Endothelial cell of umbilical vein (primary cell): ENCODE measurements around the gene NEK3. TPM values are rescaled to one million over a fixed set of nuclear protein-coding genes. Genes with fewer than 3 reads are reported as not detected.
"Not testable (repeated sequence)": the region's sequence is repeated elsewhere in the genome, so short reads cannot be mapped to it uniquely, and the experiment has no call there.

ENCODE experiments used
- BruUV-seq: library from RNA; stranded (reverse); fragments of 400-500 nt; replicated peaks from 2 replicates; lab custom pipeline; 2021; lab: Mats Ljungman, UMichigan
- CTCF ChIA-PET: fragments of 300-600, 350-600 bp; sonication (Branson Sonifier 250); formaldehyde crosslinking; loops from one replicate; lab custom pipeline; 2021; ENCODE audit warnings: antibody characterized with exemption, inconsistent platforms; lab: Charles Lee
- POLR2A ChIA-PET: fragments of 300-600, 350-600 bp; sonication (Branson Sonifier 250); formaldehyde crosslinking; loops from one replicate; lab custom pipeline; 2021; ENCODE audit warnings: antibody characterized with exemption, inconsistent platforms; lab: Charles Lee
- DNase-seq: peaks from one replicate; pipeline ENCODE4 v3.0.0-alpha.2; 2011; ENCODE audit warnings: low read depth, low spot score
- FAIRE-seq: peaks from 2 replicates; lab custom pipeline; 2011; peaks lifted over from hg19 to GRCh38; lab: Jason Lieb, UNC
- H2AFZ ChIP-seq: 2 replicates; pipeline ENCODE4 v1.6.0; 2012; ENCODE audit warnings: low read depth, low read length, control low read depth, inconsistent platforms
- H3K27ac ChIP-seq: 2 replicates; pipeline ENCODE4 v1.5.1; 2011; ENCODE audit warnings: low read depth, mild to moderate bottlenecking, control low read depth, low read length, moderate library complexity; ENCODE audit not compliant: insufficient read depth
- H3K27me3 ChIP-seq, 2 experiments: 2 replicates each; pipeline versions ENCODE4 v1.6.0 to v1.6.1; 2011; ENCODE audit warnings: low read length in 2 of 2, mixed read lengths in 1 of 2; ENCODE audit not compliant: control insufficient read depth in 2 of 2, insufficient read depth in 2 of 2
- H3K36me3 ChIP-seq, 2 experiments: 2 replicates in 1 of 2; 3 replicates in 1 of 2; pipeline ENCODE4 v1.5.1; 2011; ENCODE audit warnings: low read length in 2 of 2, mild to moderate bottlenecking in 1 of 2, moderate library complexity in 1 of 2; ENCODE audit not compliant: control insufficient read depth in 2 of 2, insufficient read depth in 2 of 2; ENCODE audit errors: extremely low read depth in 1 of 2
- H3K4me1 ChIP-seq: 3 replicates; pipeline ENCODE4 v1.5.1; 2011; ENCODE audit warnings: mild to moderate bottlenecking, low read length; ENCODE audit not compliant: control insufficient read depth, insufficient read depth; ENCODE audit errors: extremely low read depth
- H3K4me2 ChIP-seq: 2 replicates; pipeline ENCODE4 v1.6.1; 2011; ENCODE audit warnings: low read length, control low read depth, mixed read lengths; ENCODE audit not compliant: insufficient read depth
- H3K4me3 ChIP-seq, 3 experiments: fragments of 200-600 bp in 1 of 3; sonication (generic), shearing (Covaris generic) in 1 of 3; replicated peaks in 1 of 3; 2 replicates each; pipeline ENCODE4 v1.5.1; 2011 to 2016; ENCODE audit warnings: control low read depth in 3 of 3, low read length in 3 of 3, mild to moderate bottlenecking in 2 of 3, inconsistent platforms in 1 of 3, low read depth in 1 of 3, moderate library complexity in 1 of 3; ENCODE audit not compliant: insufficient read depth in 1 of 3
- H3K79me2 ChIP-seq: 2 replicates; pipeline ENCODE4 v1.6.0; 2012; ENCODE audit warnings: low read length, inconsistent platforms; ENCODE audit not compliant: control insufficient read depth, insufficient read depth
- H3K9ac ChIP-seq: replicated peaks from 2 replicates; pipeline ENCODE3; 2011; ENCODE audit warnings: low read length, control low read depth; ENCODE audit not compliant: insufficient read depth; ENCODE audit errors: extremely low read depth
- H3K9me1 ChIP-seq: replicated peaks from 3 replicates; pipeline ENCODE4 v1.6.0; 2011; ENCODE audit warnings: mild to moderate bottlenecking, low read length; ENCODE audit not compliant: control insufficient read depth, insufficient read depth; ENCODE audit errors: extremely low read depth
- H3K9me3 ChIP-seq: replicated peaks from 2 replicates; pipeline ENCODE4 v1.5.1; 2012; ENCODE audit warnings: low read length, inconsistent platforms; ENCODE audit not compliant: control insufficient read depth, insufficient read depth
- H4K20me1 ChIP-seq: replicated peaks from 2 replicates; pipeline ENCODE3; 2011; ENCODE audit warnings: mild to moderate bottlenecking, low read length; ENCODE audit not compliant: control insufficient read depth, insufficient read depth; ENCODE audit errors: extremely low read depth
- EZH2 ChIP-seq: IDR thresholded peaks from 2 replicates; pipeline ENCODE4 v1.6.1; 2012; ENCODE audit warnings: borderline replicate concordance, low read depth, mild to moderate bottlenecking, moderate library complexity, low read length, inconsistent platforms; ENCODE audit not compliant: severe bottlenecking
- GATA2 ChIP-seq: IDR thresholded peaks from 2 replicates; pipeline ENCODE4 v1.7.0; 2011; ENCODE audit warnings: low read depth, mild to moderate bottlenecking, moderate library complexity, mixed read lengths, low read length; ENCODE audit not compliant: insufficient read length, insufficient read depth
- JUN ChIP-seq: IDR thresholded peaks from 2 replicates; pipeline ENCODE4 v1.6.1; 2011; ENCODE audit warnings: borderline replicate concordance, low read depth; ENCODE audit not compliant: insufficient read length, insufficient read depth
- MAX ChIP-seq: IDR thresholded peaks from 2 replicates; pipeline ENCODE4 v1.6.1; 2011; ENCODE audit not compliant: insufficient read depth, insufficient read length
- MYC ChIP-seq: IDR thresholded peaks from one replicate; pipeline ENCODE4 v1.6.1; 2011; ENCODE audit warnings: mild to moderate bottlenecking, low read depth, low read length
- POLR2A ChIP-seq: IDR thresholded peaks from 2 replicates; pipeline ENCODE4 v1.6.1; 2012; ENCODE audit warnings: low read depth, mild to moderate bottlenecking, control low read depth, low read length
- dilution Hi-C: fragments of 300-500 bp; cut with MboI; formaldehyde crosslinking; loops from one replicate; pipeline ENCODE4 v1.15.0; 2019; ENCODE audit warnings: low sequenced_read_pairs; ENCODE audit not compliant: extremely low pct_ligation_motif_present
- intact Hi-C: fragments of 100-400 bp; cut with micrococcal nuclease; formaldehyde crosslinking; loops from one replicate; pipeline ENCODE4 v1.10.0; 2022
- polyA plus RNA-seq, 4 experiments: library from polyadenylated mRNA; depleted of rRNA in 3 of 4; stranded (reverse) in 3 of 4; unstranded in 1 of 4; fragments of >200 nt; gene quantifications; 2 replicates each; pipeline versions ENCODE4 v1.2.1 to v1.2.3, GENCODE V29; 2011 to 2012; ENCODE audit warnings: missing spikeins in 1 of 4
- total RNA-seq: library from RNA; stranded (reverse); gene quantifications from 2 replicates; pipeline ENCODE4 v1.2.3, GENCODE V29; 2021
- TF ChIP-seq, protein P1 (sequence below), 2 donors: IDR thresholded peaks; 1 replicate in 1 of 2; 2 replicates in 1 of 2; pipeline ENCODE4 v1.5.1; 2011; ENCODE audit warnings: low read length in 2 of 2, mild to moderate bottlenecking in 2 of 2, moderate library complexity in 2 of 2, control low read depth in 1 of 2, inconsistent platforms in 1 of 2, low read depth in 1 of 2; ENCODE audit not compliant: insufficient read depth in 1 of 2; ENCODE audit errors: extremely low read depth in 1 of 2

NEK3 gene
- total and polyA plus RNA-seq, 2 donors (not counting 3 experiments of a cell fraction or from before 2014, with no cell fraction given), result 10.3 to 13.8 TPM

DNA sequence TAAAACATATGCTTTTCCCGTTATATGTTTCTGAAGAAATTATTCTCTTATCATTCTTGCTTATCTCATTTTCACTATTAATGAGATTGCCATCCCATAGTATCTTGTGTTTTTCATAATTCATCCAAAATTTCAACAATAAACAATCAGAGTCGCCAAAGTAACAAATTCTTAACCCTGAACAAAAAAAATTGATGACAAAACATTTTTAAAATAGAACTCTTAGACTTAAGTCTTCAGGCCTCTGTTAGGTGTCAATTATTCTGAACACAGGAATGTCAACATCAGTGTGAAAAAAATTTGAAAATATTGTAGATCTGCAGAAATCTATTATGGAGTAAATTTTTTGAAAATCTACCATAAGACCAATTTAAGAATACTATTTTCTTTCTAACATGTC is 67.9 kb downstream of the NEK3 start:
- dilution Hi-C loops, result no loop called here
- H2AFZ ChIP-seq, result no peak overlapping the region
- intact Hi-C loops, result no loop called here
- H3K4me1 ChIP-seq, result no peaks in the 10 kb centered on the region
- H3K9ac ChIP-seq, result no peak overlapping the region
- H3K36me3 ChIP-seq, result no peaks in the 10 kb centered on the region
- H4K20me1 ChIP-seq, result no peaks in the 10 kb centered on the region
- TF ChIP-seq JUN, result no peak
- no peak for TF ChIP-seq EZH2
- TF ChIP-seq, protein P1, sequence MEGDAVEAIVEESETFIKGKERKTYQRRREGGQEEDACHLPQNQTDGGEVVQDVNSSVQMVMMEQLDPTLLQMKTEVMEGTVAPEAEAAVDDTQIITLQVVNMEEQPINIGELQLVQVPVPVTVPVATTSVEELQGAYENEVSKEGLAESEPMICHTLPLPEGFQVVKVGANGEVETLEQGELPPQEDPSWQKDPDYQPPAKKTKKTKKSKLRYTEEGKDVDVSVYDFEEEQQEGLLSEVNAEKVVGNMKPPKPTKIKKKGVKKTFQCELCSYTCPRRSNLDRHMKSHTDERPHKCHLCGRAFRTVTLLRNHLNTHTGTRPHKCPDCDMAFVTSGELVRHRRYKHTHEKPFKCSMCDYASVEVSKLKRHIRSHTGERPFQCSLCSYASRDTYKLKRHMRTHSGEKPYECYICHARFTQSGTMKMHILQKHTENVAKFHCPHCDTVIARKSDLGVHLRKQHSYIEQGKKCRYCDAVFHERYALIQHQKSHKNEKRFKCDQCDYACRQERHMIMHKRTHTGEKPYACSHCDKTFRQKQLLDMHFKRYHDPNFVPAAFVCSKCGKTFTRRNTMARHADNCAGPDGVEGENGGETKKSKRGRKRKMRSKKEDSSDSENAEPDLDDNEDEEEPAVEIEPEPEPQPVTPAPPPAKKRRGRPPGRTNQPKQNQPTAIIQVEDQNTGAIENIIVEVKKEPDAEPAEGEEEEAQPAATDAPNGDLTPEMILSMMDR (IDR thresholded peaks at IDR 0.05; ENCODE audit: extremely low read depth in 1 of 2, insufficient read depth in 1 of 2, low read depth in 1 of 2, low read length in 2 of 2), result no peak
- TF ChIP-seq MYC, result no peak
- TF ChIP-seq GATA2, result no peak
- TF ChIP-seq POLR2A, result no peak
- no peak overlapping the region for H3K27ac ChIP-seq
- no peaks in the 10 kb centered on the region for H3K9me1 ChIP-seq
- no peaks in the 10 kb centered on the region for H3K9me3 ChIP-seq
- BruUV-seq, result no TSS peak
- H3K79me2 ChIP-seq, result no peaks in the 10 kb centered on the region
- FAIRE-seq (no peak), DNase-seq (no peak)
- H3K4me3 ChIP-seq, result no peak overlapping the region
- H3K4me2 ChIP-seq, result no peak overlapping the region
- ChIA-PET CTCF (interaction anchor here (0.7 kb wide), 1 partner anchor 49 kb away, joined by 3 read pairs; no protein-coding TSS in a partner anchor), POLR2A (no interaction called here)
- H3K27me3 ChIP-seq, result peaks cover 3 to 8% of the 10 kb centered on the region in 2 experiments

GRCh38 chr13:52085421-52085820 is 74.0 kb downstream of the NEK3 start:
- H3K4me1 ChIP-seq, result no peaks in the 10 kb centered on the region
- ChIA-PET POLR2A (no interaction called here), CTCF (interaction anchor here (1.9 kb wide), 1 partner anchor 42 kb away, joined by 7 read pairs; no protein-coding TSS in a partner anchor)
- no peaks in the 10 kb centered on the region for H3K9me3 ChIP-seq
- no peaks in the 10 kb centered on the region for H3K79me2 ChIP-seq
- no peaks in the 10 kb centered on the region for H3K9me1 ChIP-seq
- BruUV-seq, result no TSS peak
- H2AFZ ChIP-seq, result no peak overlapping the region
- H3K27me3 ChIP-seq, result peaks cover 3 to 10% of the 10 kb centered on the region in 2 experiments
- no peak for TF ChIP-seq MAX
- no peak for FAIRE-seq
- H3K9ac ChIP-seq, result no peak overlapping the region
- no peak for DNase-seq
- no peaks in the 10 kb centered on the region for H4K20me1 ChIP-seq
- no peak overlapping the region for H3K4me3 ChIP-seq
- no peak overlapping the region for H3K27ac ChIP-seq
- H3K36me3 ChIP-seq, result no peaks in the 10 kb centered on the region
- intact Hi-C loops, result no loop called here
- dilution Hi-C loops, result no loop called here
- H3K4me2 ChIP-seq, result no peak overlapping the region

GRCh38 chr13:52084981-52085380 is 74.4 kb downstream of the NEK3 start:
- H3K4me1 ChIP-seq, H2AFZ ChIP-seq, POLR2A ChIA-PET, H3K27ac ChIP-seq, FAIRE-seq, intact Hi-C loops, H3K36me3 ChIP-seq, H3K9ac ChIP-seq, DNase-seq, H4K20me1 ChIP-seq, H3K4me3 ChIP-seq, H3K9me3 ChIP-seq, dilution Hi-C loops, H3K4me2 ChIP-seq, H3K79me2 ChIP-seq, BruUV-seq, H3K9me1 ChIP-seq, H3K27me3 ChIP-seq: not testable (repeated sequence)
- CTCF ChIA-PET, result interaction anchor here (1.9 kb wide), 1 partner anchor 42 kb away, joined by 7 read pairs; no protein-coding TSS in a partner anchor
